Karpas-422 (cell line): ENCODE data around the gene BRI3BP. TPM values are rescaled to one million over a fixed set of nuclear protein-coding genes. Genes with fewer than 3 reads are reported as not detected.

Experiments used
- DNase-seq: peaks from one replicate; pipeline ENCODE4 v3.0.0-alpha.2; 2015
- H2AFZ ChIP-seq: fragments of 200-600 bp; sonication (generic); 2 replicates; pipeline ENCODE4 v1.6.1; 2014; ENCODE audit warnings: antibody characterized with exemption, low read length, mixed read lengths
- H3K27ac ChIP-seq: fragments of 200-600 bp; sonication (generic); 2 replicates; pipeline ENCODE4 v1.5.1; 2014; ENCODE audit warnings: mild to moderate bottlenecking, low read length, moderate library complexity
- H3K27me3 ChIP-seq: fragments of 200-600 bp; sonication (generic); 2 replicates; pipeline ENCODE4 v1.6.1; 2014; ENCODE audit warnings: low read length, mixed read lengths
- H3K36me3 ChIP-seq: fragments of 200-600 bp; sonication (generic); 2 replicates; pipeline ENCODE4 v1.6.1; 2014; ENCODE audit warnings: low read length, mixed read lengths; ENCODE audit not compliant: insufficient read depth
- H3K4me1 ChIP-seq: fragments of 200-600 bp; sonication (generic); 2 replicates; pipeline ENCODE4 v1.6.1; 2014; ENCODE audit warnings: mild to moderate bottlenecking, low read length, mixed read lengths
- H3K4me2 ChIP-seq: fragments of 200-600 bp; sonication (generic); 2 replicates; pipeline ENCODE4 v1.6.1; 2014; ENCODE audit warnings: low read length, low read depth, mild to moderate bottlenecking; ENCODE audit not compliant: poor library complexity, severe bottlenecking
- H3K4me3 ChIP-seq: fragments of 200-600 bp; sonication (generic); 2 replicates; pipeline ENCODE4 v1.5.1; 2014; ENCODE audit warnings: mild to moderate bottlenecking, antibody characterized with exemption, low read length, mixed read lengths
- H3K79me2 ChIP-seq: fragments of 200-600 bp; sonication (generic); 2 replicates; pipeline ENCODE4 v1.6.1; 2014; ENCODE audit warnings: mild to moderate bottlenecking, low read length, mixed read lengths
- H3K9ac ChIP-seq: fragments of 200-600 bp; sonication (generic); 2 replicates; pipeline ENCODE4 v1.6.0; 2014; ENCODE audit warnings: low read length
- H3K9me2 ChIP-seq: fragments of 200-600 bp; sonication (generic), shearing (Covaris generic); replicated peaks from 2 replicates; pipeline ENCODE4 v1.6.0; 2014; ENCODE audit warnings: mild to moderate bottlenecking, low read length, moderate library complexity; ENCODE audit not compliant: insufficient read depth
- H3K9me3 ChIP-seq: fragments of 300-700, 200-600 bp; sonication (generic); 2 replicates; pipeline ENCODE4 v1.6.1; 2014; ENCODE audit warnings: low read length, mixed read lengths
- H4K20me1 ChIP-seq: fragments of 200-600 bp; sonication (generic); 2 replicates; pipeline ENCODE4 v1.6.1; 2014; ENCODE audit warnings: mild to moderate bottlenecking, antibody characterized with exemption, low read length, low read depth; ENCODE audit not compliant: insufficient read depth
- total RNA-seq: library from RNA; depleted of rRNA; stranded (reverse); fragments of >200 nt; shearing (Covaris generic); gene quantifications from 2 replicates; pipeline ENCODE4 v1.2.3, GENCODE V29; 2014; ENCODE audit warnings: low replicate concordance

Gene BRI3BP
- total RNA-seq, 1 experiment from 2014 or later, result 52.9 TPM

DNA sequence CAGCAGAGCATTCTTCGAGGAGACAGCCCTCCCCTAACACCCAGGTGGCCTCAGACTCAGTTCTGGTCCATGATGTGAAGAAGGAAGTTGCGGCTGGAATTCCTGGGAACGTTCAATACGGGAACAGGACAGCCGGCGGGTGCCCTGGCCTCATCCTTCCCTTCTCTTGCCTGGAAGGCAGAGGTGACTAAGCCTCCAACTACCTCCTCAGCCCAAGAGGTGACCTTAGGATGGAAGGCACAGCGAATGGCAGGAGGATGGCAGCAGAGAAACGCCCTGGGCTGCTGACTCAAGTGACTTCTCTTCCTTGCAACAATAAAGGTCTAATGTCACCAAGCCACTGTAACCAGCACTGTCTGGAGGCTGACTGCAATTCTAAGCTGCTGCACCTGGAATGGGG is 40.6 kb upstream of the BRI3BP start:
- H3K9ac ChIP-seq, result no peak overlapping the region
- H3K4me2 ChIP-seq, result no peak overlapping the region
- no peaks in the 10 kb centered on the region for H3K9me3 ChIP-seq
- no peak overlapping the region for H3K4me3 ChIP-seq
- no peaks in the 10 kb centered on the region for H3K79me2 ChIP-seq
- no peak overlapping the region for H3K27ac ChIP-seq
- peaks cover 10% of the 10 kb centered on the region for H3K36me3 ChIP-seq
- no peaks in the 10 kb centered on the region for H3K4me1 ChIP-seq
- no peak for DNase-seq
- H2AFZ ChIP-seq, result no peak overlapping the region
- no peaks in the 10 kb centered on the region for H3K27me3 ChIP-seq
- H3K9me2 ChIP-seq, result no peaks in the 10 kb centered on the region
- 0 out of 2 replicates have a peak, but pooled peaks cover 4% of the 10 kb centered on the region for H4K20me1 ChIP-seq

DNA sequence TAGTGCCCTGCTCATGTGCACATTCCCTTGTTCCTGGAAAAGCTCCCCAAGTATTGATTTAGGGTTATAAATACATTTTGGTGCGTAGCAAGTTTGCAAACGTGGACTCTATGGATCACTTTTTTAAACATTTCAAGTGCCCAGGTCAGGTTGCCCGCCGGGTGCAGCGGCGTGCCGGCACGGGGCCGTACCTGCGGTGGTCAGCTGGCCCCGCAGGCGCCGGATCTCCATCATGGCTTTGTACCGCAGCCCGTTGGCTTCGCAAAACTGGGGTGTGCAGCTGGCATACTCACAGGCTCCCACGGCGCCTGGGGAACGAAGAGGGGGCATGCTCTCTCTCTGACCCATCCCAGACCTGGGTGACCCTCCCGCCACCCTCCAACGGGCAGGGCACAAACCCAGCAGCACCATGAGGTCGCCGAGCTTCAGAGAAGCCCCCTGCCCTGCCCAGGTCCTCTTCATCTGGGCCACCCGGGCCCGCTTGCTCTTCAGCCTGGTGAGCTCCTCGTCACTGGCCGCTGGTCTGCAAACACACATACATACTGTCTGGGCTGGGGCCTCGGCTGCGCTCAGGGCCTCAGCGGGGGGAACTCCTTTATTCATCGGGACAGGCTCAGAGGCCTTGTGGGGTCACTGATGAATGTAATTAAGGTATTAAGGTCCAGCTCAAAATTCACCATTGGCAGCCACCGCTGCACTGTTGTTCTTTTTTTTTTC is 39.6 kb upstream of the BRI3BP start:
- no peaks in the 10 kb centered on the region for H3K79me2 ChIP-seq
- no peak overlapping the region for H3K4me2 ChIP-seq
- no peak overlapping the region for H3K27ac ChIP-seq
- H3K9ac ChIP-seq, result no peak overlapping the region
- peaks cover 10% of the 10 kb centered on the region for H3K36me3 ChIP-seq
- H3K4me1 ChIP-seq, result no peaks in the 10 kb centered on the region
- 0 out of 2 replicates have a peak, but pooled peaks cover 3% of the 10 kb centered on the region for H4K20me1 ChIP-seq
- no peak overlapping the region for H2AFZ ChIP-seq
- no peak overlapping the region for H3K4me3 ChIP-seq
- H3K9me3 ChIP-seq, result no peaks in the 10 kb centered on the region
- no peaks in the 10 kb centered on the region for H3K27me3 ChIP-seq
- no peak for DNase-seq
- no peaks in the 10 kb centered on the region for H3K9me2 ChIP-seq

DNA sequence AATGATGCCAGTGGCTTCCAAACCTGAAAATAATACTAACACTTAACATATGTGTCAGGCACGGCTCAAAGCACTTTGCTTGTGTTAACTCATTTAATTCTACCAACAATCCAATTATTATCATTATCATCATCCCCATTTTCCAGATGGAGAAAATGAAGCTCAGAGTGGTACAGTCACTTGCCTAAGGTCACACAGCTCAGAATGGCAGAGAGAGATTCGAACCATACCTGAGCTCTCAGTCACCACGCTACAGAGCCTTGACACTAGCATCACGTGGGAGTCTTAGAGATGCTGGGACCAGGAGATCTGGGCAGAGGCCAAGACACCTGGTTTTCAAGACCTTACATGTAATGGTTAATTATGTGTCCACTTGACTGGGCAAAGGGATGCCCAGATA is 38.7 kb upstream of the BRI3BP start:
- Histone ChIP-seq H3K27me3 (no peaks in the 10 kb centered on the region), H3K9me2 (no peaks in the 10 kb centered on the region), H3K36me3 (peaks cover 10% of the 10 kb centered on the region), H4K20me1 (no peaks in the 10 kb centered on the region), H3K4me3 (no peak overlapping the region), H3K9ac (no peak overlapping the region), H2AFZ (no peak overlapping the region), H3K79me2 (no peaks in the 10 kb centered on the region), H3K27ac (no peak overlapping the region), H3K4me2 (no peak overlapping the region), H3K4me1 (no peaks in the 10 kb centered on the region), H3K9me3 (no peaks in the 10 kb centered on the region)
- DNase-seq, result no peak

DNA sequence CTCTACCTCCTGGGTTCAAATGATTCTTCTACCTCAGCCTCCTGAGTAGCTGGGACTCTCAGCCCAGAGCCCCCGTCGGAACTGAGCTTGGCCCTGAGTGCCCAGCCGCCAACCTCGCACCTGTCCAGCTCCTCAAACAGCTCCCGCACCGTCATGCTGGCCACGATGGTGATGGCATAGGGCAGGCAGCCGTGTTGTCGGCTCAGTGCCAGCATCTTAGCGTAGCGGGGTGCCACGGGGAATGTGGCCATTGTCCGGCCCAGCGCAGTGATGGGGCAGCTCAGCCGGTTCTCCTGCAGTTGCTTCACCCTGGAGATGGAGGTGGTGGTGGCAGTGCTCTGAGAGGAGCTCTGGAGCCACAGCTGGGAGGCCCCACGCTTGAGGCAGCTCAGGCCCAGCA is 36.9 kb upstream of the BRI3BP start:
- Histone ChIP-seq H3K4me3 (no peak overlapping the region), H3K9me2 (no peaks in the 10 kb centered on the region), H3K9ac (no peak overlapping the region), H3K36me3 (peaks cover 10% of the 10 kb centered on the region), H3K27ac (no peak overlapping the region), H3K4me2 (no peak overlapping the region), H2AFZ (no peak overlapping the region), H3K9me3 (no peaks in the 10 kb centered on the region), H3K27me3 (no peaks in the 10 kb centered on the region), H3K4me1 (no peaks in the 10 kb centered on the region), H3K79me2 (no peaks in the 10 kb centered on the region), H4K20me1 (no peaks in the 10 kb centered on the region)
- no peak for DNase-seq

DNA sequence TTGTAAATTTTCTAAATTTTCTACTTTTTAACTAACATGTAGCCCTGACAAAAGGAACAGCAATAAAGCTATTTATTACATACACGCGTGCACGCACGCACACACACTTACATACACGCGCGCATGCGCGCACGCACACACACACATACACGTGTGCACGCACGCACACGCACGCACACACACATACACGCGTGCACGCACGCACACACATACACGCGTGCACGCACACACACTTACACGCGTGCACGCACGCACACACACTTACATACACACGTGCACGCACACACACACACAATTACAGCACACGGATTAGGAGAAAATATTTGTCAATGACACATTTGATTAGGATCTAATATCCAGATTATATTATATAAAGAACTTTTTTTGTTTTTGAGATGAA is 32.4 kb upstream of the BRI3BP start:
- Histone ChIP-seq H3K79me2 (no peaks in the 10 kb centered on the region), H4K20me1 (no peaks in the 10 kb centered on the region), H3K27me3 (no peaks in the 10 kb centered on the region), H3K9me3 (no peaks in the 10 kb centered on the region), H3K9me2 (no peaks in the 10 kb centered on the region), H3K9ac (no peak overlapping the region), H3K27ac (no peak overlapping the region), H3K36me3 (peaks cover 17% of the 10 kb centered on the region), H3K4me2 (no peak overlapping the region), H2AFZ (no peak overlapping the region), H3K4me1 (no peaks in the 10 kb centered on the region), H3K4me3 (no peak overlapping the region)
- no peak for DNase-seq

DNA sequence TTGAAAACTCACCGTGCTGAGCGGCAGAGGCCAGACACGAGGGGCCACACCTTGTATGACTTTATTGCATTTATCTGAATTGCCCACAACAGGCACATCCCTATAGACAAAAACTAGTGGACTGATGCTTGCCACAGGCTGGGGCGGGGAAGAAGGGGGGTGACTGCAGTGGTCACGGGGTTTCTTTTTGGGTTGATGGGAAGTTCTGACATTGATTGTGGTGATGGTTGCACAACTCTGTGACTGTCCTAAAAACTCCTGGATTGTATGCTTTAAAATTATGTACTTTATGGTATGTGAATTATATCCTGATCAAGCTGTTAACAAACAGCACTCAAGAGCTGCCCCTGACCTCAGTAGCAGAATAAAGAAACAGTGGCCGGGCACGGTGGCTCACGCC is 30.2 kb upstream of the BRI3BP start:
- Histone ChIP-seq H4K20me1 (no peaks in the 10 kb centered on the region), H3K4me3 (no peak overlapping the region), H3K27me3 (no peaks in the 10 kb centered on the region), H3K9ac (no peak overlapping the region), H2AFZ (no peak overlapping the region), H3K9me3 (no peaks in the 10 kb centered on the region), H3K9me2 (no peaks in the 10 kb centered on the region), H3K4me2 (no peak overlapping the region), H3K79me2 (no peaks in the 10 kb centered on the region), H3K4me1 (no peaks in the 10 kb centered on the region), H3K36me3 (peaks cover 14% of the 10 kb centered on the region), H3K27ac (no peak overlapping the region)
- no peak for DNase-seq

DNA sequence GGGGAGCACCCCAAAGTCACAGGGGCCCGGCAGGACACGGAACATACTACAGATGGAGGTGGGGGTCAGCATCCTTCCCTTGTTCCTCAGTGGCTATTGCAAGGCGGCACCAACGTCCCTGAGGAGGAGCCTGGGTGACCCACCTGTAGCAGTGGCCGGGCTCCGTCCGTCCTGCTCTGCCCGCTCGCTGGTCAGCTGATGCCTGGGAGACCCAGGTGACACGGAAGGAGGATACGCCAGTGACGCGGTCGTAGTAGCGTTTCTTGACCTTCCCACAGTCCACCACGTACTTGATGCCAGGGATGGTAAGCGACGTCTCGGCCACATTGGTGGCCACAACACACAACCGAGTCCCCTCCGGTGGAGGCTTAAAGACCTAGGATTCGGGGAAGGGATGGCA is 29.2 kb upstream of the BRI3BP start:
- H3K36me3 ChIP-seq, result peaks cover 14% of the 10 kb centered on the region
- H3K4me3 ChIP-seq, result no peak overlapping the region
- no peak overlapping the region for H2AFZ ChIP-seq
- H3K9ac ChIP-seq, result no peak overlapping the region
- no peak for DNase-seq
- no peaks in the 10 kb centered on the region for H3K9me3 ChIP-seq
- no peaks in the 10 kb centered on the region for H4K20me1 ChIP-seq
- H3K27ac ChIP-seq, result no peak overlapping the region
- H3K9me2 ChIP-seq, result no peaks in the 10 kb centered on the region
- no peak overlapping the region for H3K4me2 ChIP-seq
- no peaks in the 10 kb centered on the region for H3K4me1 ChIP-seq
- no peaks in the 10 kb centered on the region for H3K27me3 ChIP-seq
- no peaks in the 10 kb centered on the region for H3K79me2 ChIP-seq

DNA sequence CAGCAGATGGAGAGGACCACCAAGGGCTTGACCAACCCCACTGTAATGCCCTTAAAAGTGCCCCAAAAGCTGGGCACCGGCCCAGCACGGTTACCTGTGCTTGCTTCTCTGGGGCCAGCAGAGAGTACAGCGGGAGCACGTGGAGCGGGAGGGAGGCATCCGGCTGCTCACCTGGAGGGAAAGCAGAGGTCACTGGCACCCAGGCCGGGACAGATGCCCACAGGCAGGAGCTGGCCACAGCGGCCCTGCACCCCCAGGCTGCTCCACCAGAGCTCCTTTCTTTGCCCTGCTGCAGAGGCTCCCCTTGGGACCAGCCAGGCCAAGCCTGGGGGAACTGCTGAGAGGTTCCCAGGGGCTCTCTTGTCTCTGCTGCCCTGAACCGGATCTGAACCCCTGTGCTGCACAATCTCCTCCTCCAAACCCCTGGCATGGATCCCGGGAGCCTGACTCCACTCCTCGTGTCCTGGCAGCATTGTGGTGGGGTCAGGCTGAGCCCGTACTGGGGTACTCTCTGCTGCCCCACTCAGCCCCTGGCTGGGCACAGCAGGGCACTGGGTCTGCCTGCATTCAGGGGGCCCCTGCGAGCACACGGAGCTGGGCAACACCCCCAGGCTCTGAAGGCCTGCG is 28.5 kb upstream of the BRI3BP start:
- Histone ChIP-seq H3K27me3 (no peaks in the 10 kb centered on the region), H3K9me3 (no peaks in the 10 kb centered on the region), H3K4me1 (no peaks in the 10 kb centered on the region), H2AFZ (no peak overlapping the region), H3K27ac (no peak overlapping the region), H3K9ac (no peak overlapping the region), H3K79me2 (no peaks in the 10 kb centered on the region), H3K4me3 (no peak overlapping the region), H3K9me2 (no peaks in the 10 kb centered on the region), H3K36me3 (peaks cover 14% of the 10 kb centered on the region), H4K20me1 (no peaks in the 10 kb centered on the region), H3K4me2 (no peak overlapping the region)
- no peak for DNase-seq
